HG03457 (cell line): ENCODE results near the gene MICU1.
"Not testable (repeated sequence)": the region's sequence is repeated elsewhere in the genome, so short reads cannot be mapped to it uniquely, and the experiment has no call there.

Source experiments
- ATAC-seq: cut with Tn5 transposase; IDR thresholded peaks from one replicate; pipeline ENCODE4 v1.9.1; 2021; ENCODE audit warnings: moderate number of reproducible peaks; ENCODE audit not compliant: unreplicated experiment

The MICU1 gene

DNA sequence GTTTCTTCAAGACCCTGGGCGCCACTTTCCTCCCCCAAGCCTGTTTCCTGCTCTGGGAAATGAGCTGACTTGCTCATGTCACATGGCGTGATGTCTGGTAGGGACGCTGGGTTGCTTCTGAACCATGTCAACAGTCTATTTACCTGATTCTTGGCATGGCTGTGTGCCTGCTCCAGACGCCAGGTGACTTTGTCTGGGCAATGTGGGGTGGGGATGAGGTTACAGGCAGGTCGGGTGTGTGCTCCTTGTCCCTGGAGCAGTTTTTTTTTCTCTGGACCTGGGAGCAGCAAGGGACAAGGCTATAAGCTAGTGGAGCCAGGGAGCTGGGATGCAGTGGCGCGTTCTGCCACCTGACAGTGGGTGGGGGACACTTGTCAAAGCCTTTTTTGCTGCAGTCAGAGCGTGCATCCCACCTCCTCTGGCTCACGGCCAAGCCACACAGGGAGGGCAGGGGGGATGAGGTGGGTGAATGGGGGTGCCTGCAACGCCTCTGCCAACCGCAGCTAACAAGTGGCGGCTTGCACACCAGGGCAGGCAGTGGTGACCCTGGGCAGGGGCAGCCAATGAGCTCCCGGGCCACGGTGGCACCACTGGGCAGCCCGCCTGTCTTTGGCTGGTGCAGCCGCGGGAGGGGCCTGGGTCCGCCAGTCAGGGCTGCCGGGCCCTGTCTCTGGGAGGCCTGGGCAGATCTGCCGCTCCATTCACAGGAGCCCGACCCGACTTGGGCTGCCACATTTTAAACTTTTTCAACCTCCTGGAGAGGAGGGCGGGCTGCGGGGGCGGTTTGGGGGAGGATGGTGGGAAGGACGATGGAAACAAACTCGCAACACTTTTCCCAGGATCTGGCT is 294.1 kb downstream of the MICU1 start:
- ATAC-seq = peak; percentile 32

DNA sequence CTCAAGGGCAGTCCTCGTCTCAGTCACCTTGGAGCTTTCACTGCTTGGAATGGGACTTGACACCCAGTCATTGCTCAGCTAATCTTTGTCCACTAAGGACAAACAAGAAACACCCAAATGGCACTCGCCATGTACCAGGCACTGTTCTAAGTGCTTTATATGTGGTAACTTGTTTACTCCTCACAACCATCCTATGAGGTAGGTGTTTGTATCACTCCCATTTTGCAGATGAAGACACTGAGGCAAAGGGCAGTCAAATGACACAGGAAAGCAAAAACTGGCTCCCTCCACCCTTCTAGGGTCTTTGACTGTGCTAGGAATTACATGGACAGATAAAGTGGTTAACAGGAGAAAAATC is 295.8 kb downstream of the MICU1 start:
- ATAC-seq = no peak

DNA sequence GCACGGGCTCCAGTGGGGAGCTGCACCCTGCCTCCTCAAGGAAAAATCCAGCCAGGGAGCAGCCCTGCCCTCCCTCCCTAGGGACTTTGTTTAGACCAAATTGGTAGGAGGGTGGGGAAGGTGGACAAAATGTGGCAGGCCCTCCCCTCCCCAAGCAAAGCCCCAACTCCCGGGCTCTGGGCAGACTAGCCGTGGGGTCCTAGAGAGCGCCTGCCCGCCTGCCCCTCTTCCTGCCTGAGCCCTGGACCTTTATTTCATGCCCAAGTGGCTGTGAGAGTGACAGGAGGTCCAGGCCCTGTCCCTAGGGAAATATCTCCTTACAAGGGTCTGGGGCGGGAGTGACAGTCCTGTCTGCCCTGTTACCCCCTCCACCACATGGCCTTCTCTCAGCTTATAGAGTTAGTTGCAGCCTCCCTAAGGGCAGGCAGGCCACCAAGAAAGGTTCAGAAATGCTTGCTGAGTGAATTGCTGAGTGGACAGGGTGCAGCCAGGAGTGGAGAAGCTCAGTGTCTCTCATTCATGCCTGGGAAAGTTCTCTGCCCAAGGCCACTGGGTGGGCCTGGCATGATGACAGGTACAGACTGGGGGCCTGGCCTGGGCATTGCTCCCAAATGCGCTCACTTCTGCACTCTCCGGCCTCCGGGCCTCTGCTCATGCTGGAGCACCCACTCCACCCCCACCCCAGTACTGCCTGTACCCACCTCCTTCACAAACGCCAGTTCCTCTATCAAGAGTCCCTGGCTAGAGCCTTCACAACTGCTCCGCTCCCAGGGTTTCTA is 296.4 kb downstream of the MICU1 start:
- no peak for ATAC-seq

DNA sequence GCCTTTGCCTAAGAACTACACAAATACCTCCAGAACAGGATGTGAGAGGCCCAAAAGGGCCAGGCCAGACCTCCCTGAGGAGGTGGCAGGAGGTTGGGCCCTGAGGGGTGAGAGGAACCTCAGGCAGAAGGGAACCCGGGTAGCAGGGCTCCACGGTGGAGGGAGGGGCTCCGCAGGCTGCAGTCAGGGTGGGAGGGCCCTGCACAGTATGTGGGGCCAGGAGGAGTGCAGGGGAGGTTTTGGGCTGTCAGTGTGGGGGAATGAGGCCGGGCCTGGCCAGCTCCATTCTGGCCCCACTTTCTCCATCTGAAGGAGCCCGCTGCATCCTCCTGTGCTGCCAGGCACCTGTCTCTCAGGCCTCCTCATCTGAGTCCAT is 297.1 kb downstream of the MICU1 start:
- no peak for ATAC-seq

DNA sequence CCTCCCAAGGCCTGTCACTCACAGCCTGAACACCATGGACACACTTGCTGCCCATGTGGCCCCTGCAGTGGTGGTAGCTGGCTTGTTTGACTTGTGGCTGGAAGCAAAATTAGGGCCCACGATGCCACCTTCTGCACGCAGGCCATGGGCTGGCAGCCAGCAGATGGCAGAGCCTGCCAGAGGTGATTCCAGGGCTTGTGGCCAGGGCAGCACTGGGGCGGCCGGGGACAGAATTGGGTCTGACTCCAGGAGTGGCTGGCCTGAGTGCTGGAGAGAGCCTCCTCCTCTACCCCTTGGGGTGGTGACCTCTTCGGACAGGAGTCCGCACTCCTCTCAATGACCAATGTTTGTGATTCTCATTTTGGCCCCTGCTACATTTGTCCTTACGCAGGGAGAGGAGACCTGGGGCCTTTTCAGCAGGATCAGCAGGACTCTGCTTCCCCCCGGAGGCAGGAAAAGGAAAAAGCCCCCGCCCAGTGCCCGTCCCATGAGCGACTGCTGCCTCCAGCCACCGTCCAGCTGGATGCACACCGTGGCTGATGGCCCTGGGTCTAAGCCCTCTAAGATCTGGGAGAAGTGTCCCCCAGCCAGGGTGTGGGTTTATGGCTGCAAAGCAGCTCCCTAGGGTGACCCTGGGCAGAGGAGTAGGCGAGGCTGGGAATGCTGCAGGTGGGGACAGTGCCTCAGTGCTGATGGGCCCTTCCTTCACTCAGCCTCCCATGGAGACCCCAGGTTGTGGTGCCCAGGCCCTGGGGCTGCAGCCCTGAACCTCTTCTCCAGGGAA is 297.6 kb downstream of the MICU1 start:
- ATAC-seq = no peak

DNA sequence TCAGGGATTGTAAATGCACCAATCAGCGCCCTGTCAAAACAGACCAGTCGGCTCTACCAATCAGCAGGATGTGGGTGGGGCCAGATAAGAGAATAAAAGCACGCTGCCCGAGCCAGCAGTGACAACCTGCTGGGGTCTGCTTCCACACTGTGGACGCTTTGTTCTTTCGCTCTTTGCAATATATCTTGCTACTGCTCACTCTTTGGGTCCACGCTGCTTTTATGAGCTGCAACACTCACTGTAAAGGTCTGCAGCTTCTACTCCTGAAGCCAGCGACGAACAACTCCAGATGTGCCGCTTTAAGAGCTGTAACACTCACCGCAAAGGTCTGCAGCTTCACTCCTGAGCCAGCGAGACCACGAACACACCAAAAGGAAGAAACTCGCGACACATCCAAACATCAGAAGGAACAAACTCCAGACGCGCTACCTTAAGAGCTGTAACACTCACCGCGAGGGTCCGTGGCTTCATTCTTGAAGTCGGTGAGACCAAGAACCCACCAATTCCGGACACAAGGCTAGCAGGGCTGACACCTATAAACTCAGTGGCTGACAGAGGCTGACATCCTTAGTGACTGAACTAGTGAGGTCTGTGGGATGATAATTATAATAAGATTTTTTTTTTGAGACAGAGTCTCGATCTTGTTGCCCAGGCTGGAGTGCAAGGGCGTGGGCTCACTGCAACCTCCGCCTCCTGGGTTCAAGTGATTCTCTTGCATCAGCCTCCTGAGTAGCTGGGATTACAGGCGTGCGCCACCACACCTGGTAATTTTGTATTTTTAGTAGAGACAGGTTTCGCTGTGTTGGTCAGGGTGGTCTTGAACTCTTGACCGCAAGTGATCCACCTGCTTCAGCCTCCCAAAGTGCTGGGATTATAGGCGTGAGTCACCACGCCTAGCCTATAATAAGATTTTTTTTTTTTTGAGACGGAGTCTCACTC is 298.9 kb downstream of the MICU1 start:
- ATAC-seq = not testable (repeated sequence)

DNA sequence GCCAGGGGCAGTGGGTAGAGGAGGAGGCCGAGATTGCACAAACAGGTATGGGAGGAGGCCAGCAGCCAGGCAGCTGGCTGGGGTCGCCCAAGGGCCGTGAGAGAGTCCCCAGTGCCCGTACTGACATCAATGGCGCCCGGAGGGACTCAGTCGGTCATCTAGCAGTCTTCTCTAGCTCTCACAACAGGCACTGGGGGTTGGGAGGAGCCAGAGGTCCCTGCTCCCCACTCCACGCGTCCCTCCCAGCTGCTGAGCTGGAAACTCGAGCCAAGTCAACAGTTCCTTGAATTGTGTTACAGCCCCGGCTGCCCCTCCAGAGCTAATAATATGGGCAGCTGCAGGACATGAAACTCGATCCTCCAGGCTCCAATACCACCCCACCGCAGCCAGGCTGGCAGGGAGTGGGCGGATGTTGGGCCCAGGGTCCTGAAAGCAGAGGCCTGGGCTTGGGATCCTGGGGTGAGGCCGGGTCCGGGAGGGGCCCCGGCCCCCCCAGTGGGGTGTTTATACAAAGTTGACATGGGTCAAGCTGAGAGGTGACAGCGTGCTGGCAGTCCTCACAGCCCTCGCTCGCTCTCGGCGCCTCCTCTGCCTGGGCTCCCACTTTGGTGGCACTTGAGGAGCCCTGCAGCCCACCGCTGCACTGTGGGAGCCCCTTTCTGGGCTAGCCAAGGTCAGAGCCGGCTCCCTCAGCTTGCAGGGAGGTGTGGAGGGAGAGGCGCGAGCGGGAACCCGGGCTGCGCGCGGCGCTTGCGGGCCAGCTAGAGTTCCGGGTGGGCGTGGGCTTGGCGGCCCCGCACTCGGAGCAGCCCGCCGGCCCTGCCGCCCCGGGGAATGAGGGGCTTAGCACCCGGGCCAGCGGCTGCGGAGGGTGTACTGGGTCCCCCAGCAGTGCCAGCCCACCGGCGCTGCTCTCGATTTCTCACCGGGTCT is 300.4 kb downstream of the MICU1 start:
- not testable (repeated sequence) for ATAC-seq

DNA sequence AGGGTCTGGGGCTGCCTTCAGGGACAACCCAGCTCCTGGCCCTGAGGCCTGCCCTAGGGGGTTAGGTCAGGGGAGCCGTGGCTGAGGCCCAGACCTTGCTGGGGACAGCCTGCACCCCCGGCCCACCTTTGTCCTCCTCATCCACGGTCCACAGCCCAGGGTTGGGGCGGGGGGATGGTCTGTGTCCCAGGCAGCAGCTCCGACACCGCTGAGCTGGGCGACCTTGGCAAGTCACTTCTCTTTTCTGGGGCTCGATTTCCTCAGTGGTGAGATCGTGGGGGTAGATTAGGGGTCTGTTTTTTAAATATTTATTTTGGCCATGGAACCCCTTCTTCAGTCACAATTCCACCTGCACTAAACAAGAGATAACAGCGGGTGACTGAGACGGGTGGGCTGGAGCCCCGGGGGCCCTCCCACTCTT is 302.1 kb downstream of the MICU1 start:
- no peak for ATAC-seq

DNA sequence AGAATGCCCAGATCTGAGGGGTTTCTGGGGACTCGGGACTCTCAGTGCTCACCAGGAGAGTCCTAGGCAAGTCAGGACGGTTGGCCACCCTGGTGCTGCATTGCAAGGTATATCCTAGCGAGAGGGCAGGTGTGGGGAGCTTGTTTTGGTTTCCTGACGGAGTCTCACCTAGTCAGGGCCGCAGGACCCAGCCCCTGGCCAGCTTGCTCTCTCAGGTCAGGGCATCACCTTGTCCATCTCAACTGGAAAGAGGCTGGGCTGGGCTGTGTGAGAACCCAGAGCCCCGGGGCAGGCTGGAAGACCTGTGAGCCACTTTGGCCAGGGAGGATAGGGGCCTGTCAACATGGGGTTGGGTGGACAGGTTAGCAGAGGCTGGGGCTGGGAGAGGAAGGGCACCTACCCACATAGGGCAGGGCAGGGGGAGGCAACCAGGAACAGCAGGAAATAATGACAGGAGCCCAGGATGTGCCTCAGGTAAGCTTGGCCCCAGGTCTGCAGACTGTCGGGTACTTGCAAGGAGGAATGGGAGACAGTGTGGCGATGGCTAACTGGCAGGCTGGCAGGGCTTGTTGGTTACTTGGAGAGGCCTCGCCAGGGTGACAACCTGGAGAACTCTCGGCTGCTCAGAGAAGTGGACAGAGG is 302.6 kb downstream of the MICU1 start:
- ATAC-seq = no peak

DNA sequence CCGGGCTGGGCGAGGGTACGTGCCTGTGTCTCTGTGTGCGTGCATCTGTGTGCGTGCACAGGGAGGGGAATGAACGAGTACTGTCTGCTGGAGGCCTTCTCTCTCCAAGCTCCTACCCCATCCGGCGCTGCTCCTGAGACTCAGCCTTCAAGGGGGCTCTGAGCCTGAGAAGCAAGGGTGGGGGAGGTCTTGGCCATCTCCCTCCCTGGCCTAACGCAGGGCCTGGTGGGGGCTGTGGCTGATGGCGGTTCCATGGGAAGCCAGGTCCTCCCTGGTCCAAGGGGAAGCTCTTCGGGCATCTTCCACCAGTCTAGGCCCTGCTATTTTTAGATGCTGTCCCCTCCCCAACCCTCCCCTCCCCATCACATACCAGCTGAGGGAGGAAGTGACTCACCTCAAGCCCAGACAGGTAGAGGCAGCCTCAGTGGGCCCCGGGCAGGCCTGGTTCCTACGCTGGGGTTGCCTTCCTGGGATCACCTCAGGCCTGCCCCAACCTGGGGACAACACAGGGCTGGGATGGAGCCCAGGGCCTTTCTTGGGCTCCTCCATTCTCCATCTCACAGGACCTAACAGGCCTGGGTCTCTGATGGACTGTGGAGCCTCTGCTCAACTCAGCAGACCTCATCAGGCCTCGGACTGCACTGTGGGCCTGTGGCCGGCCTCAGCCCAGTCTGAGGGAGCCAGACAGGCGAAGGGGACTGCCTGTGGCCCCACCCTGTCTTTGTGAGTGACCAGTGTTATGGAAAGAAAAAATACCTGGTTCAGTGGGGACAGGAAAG is 303.4 kb downstream of the MICU1 start:
- ATAC-seq = no peak

DNA sequence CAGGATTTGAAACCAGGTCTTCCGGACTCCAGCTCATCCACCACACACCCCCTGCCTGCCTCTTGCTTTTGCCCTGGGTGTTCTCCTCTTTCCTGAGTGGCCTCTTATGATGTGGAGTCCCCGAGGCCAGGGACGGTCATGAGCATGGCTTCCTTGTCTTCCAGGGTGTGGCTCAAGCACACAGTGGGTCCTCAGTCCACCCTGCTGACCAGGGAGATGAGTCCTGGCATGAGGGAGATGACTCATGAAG is 303.9 kb downstream of the MICU1 start:
- no peak for ATAC-seq

DNA sequence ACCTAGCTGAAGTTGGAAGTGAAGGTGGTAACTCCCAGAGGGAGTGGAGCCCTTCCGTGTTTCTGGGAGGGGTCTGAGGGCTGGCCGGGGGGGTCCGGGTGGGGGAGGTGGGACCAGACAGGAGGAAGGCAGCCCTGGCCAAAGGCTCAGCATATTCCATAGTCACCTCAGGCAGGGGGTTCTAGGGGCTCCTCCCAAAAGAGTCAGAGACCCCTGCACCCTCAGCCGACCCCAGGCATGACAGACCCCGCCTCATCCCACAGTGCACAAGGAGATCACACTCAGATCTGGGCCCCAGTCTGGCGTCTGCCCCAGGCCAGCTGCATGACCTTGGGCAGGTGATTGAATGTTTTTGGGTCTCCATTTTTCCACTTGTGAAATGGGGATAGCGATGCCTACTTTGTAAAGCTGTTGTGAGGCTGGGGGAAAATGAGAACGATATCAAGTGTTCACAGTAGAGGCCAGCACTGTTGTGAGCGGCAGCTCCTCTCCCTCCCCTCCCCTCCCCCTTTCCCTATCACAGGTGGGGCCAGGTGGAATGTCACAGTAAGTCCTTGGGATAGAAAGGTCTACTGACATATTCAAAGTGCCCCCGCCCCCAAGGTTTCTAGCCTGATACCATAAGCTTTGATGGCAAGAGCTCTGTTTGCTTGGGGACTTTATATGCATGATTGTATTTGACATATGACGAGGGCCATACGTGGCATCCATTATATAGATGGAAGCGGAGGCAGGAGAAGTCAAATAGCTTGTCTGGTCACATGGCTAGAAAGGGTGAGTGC is 304.4 kb downstream of the MICU1 start:
- ATAC-seq = no peak

DNA sequence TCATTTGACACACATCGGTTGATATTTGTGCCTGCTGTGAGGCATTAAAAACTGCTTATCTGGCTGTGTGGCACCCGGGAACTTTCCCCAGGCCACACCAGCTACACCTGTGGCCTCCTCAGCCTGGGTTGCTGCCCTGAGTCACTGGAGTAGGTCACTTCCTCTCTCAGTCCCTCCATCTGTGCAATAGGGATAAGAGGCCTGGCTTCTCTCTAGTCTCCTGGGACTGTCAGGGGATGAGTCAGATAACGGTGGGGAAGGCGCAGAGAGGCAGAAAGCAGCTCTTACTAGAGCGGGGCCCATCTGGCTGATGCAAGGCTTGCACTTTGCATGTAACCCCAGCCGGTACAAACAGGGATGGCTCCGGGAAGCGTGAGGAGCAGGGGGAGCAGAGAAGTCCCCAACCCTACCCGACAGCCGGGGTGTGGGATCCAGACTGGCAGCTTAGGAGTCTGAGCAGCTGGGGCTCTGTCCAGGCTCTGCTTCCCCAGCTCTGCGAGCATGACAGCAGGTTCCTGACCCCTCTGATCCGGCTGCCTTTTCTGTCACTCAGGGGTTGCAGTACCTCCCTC is 305.1 kb downstream of the MICU1 start:
- peak; percentile 56 for ATAC-seq

DNA sequence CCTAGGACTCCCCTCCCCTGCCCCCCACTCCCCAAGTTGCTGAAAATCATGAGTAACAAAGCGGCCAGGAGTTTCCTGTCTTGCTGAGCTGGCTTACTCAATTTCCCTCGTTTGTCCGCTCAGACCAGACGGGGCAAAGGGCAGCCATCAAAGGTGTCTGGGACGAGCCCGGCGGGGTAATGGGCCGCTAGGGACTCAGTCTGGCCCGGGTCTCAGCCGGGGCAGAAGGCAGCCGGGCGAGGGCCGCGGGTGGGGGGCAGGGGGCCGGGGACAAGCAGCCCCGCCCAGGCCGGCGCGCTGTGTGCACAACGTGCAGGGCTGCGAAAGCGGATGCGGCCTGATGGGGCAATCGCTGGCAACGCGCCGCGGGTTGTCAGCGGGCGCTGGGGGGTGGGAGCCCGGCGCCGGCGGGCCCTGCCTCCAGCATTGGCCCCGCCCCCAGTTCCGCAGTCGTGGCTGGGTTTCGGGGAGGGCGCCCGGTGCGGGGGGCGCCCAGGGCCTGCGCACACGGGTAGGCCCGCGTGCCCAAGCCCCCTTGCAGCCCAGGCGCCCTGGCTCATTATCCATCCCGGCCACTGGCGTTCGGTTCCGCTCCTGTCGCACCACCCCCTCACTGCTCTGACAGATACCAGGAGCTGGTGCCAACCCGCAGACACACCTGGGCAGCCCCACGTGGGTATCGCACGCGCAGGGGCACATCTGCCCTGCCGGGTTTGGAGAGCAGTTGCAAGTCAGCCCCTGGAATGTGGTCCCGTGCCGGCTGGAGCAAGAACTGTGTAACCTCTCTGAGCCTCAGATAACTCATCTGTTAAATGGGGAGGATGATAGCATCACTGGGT is 306.2 kb downstream of the MICU1 start:
- peak; percentile 44 for ATAC-seq

DNA sequence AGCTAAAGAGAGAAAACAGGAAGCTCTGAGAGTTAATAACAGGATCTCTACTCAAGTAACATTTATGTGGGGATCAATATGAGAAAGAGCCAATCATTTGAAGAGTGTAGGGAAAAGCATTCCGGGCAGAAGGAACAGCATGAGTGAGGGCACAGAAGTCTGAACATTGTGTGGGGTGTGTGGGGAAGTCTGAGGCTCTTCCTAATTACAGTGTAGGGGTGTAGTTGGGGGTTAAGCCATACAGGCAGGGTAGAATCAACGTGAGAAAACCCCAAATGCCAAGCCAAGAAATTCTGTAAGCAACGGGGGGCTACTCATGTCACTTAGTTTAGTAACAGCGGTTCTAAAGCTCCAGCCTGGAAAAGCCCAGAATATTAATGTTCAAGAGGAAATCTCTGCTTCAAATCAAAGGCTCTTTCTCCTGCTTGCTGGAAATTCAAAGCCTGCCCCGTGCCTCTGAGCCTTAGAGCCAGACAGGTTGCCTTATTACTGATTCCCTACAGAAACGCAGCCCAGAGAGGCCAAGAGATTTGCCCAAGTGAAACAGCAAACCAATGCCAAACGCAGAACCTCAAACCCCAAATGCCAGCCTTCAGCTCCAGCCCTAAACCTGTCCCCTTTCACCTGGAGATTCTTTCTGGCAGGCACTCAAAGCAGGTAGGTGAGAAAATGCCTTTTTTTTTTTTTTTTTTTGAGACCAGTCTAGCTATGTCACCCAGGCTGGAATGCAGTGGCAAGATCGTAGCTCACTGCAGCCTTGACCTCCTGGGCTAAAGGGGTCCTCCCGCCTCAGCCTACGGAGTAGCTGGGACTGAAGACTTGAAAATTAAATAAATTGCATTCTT is 307.2 kb downstream of the MICU1 start:
- no peak for ATAC-seq
